Neural progenitor cell (in vitro differentiated cells): ENCODE results near the gene CRYBA4.

Source experiments
- EZH2 ChIP-seq: fragments of 200-600 bp; sonication (generic); IDR thresholded peaks from 2 replicates; pipeline ENCODE4 v1.6.1; 2017; ENCODE audit warnings: antibody characterized with exemption, mild to moderate bottlenecking, moderate library complexity
- EZH2phosphoT487 ChIP-seq: fragments of 200-600 bp; sonication (generic); IDR thresholded peaks from 2 replicates; pipeline ENCODE4 v1.6.1; 2017; ENCODE audit warnings: antibody characterized with exemption
- TF ChIP-seq, protein P1 (sequence below): fragments of 200-600 bp; sonication (generic); IDR thresholded peaks from 2 replicates; pipeline ENCODE4 v1.5.1; 2017; ENCODE audit warnings: antibody characterized with exemption, mild to moderate bottlenecking

DNA sequence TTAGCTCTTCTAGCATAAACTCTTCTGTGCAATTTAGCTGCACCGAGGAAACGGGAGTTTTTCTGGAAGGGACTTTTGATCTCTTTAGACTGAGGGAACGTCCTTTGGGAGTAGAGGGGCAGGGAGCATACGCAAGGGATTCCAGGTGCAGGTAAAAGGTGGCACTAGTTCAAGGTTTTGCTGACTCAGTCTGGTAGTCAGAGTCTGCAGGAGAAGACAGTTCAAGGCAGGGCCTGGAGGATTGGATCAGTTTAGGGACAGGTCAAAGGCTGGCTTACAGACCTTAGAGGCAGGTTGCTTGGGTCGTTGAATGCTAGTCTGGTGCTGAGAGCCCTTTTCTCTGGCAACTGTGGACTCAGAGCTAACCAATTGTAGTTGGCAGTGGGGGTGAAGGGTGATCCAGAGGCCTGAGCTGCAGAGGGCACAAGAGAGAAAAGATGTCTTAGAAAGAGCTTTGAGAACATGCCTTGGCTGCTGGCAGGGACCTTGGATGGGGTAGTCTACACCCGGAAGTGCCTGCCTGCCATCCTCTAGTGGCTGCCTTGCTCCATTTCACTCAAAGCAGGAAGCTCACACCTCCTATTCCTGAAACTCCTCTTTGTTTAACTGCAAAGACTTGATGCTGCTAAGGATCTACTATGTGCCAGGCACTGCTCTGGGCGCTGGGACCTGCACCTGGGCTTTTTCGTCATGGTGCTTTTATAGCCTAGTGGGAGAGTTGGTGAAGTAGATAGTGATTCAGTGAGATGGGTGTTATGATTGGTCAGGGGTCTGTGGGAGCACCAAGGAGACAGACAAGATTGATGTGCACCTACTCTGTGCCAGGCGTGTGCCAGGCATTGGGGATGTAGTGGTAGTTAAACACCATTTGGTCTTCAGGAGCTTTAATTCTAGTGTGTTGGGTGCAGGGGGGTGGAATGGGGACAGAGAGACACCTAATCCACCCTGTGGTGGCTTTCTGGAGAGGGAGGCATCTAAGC is 52.7 kb downstream of the CRYBA4 start:
- TF ChIP-seq, protein P1, sequence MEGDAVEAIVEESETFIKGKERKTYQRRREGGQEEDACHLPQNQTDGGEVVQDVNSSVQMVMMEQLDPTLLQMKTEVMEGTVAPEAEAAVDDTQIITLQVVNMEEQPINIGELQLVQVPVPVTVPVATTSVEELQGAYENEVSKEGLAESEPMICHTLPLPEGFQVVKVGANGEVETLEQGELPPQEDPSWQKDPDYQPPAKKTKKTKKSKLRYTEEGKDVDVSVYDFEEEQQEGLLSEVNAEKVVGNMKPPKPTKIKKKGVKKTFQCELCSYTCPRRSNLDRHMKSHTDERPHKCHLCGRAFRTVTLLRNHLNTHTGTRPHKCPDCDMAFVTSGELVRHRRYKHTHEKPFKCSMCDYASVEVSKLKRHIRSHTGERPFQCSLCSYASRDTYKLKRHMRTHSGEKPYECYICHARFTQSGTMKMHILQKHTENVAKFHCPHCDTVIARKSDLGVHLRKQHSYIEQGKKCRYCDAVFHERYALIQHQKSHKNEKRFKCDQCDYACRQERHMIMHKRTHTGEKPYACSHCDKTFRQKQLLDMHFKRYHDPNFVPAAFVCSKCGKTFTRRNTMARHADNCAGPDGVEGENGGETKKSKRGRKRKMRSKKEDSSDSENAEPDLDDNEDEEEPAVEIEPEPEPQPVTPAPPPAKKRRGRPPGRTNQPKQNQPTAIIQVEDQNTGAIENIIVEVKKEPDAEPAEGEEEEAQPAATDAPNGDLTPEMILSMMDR = no peak
- TF ChIP-seq EZH2 (no peak), EZH2phosphoT487 (no peak)
